CD4-positive, alpha-beta T cell (primary cell): ENCODE results near the gene SH3RF3. TPM values are rescaled to one million over a fixed set of nuclear protein-coding genes. Genes with fewer than 3 reads are reported as not detected.

ENCODE experiments used
- ATAC-seq: fragments of 200-7000 bp; cut with Tn5 transposase; one replicate; pipeline ENCODE4 v1.10.0; 2022; ENCODE audit warnings: mild to moderate bottlenecking; ENCODE audit not compliant: poor library complexity
- CTCF ChIA-PET: fragments of 350-600 bp; sonication (Branson Sonifier 250); formaldehyde crosslinking; loops from one replicate; lab custom pipeline; 2021; ENCODE audit warnings: antibody characterized with exemption, inconsistent platforms; lab: Charles Lee
- POLR2A ChIA-PET: fragments of 350-600 bp; sonication (Branson Sonifier 250); formaldehyde crosslinking; loops from one replicate; lab custom pipeline; 2021; ENCODE audit warnings: antibody characterized with exemption, inconsistent platforms; lab: Charles Lee
- DNase-seq, 14 experiments: peaks; one replicate each; pipeline ENCODE4 v3.0.0-alpha.2; 2013 to 2020; ENCODE audit warnings: mixed read lengths in 2 of 14
- H3K27ac ChIP-seq, 2 donors: one replicate each; pipeline versions ENCODE4 v1.5.1 to v1.7.0; 2013; ENCODE audit warnings: low read length in 2 of 2, low read depth in 1 of 2, mild to moderate bottlenecking in 1 of 2
- H3K27me3 ChIP-seq, 2 experiments: 1 replicate in 1 of 2; 2 replicates in 1 of 2; pipeline versions ENCODE4 v1.6.1 to v1.7.0; 2013; ENCODE audit warnings: low read length in 2 of 2, control low read depth in 1 of 2, mild to moderate bottlenecking in 1 of 2, moderate library complexity in 1 of 2; ENCODE audit not compliant: insufficient read depth in 2 of 2, control insufficient read depth in 1 of 2
- H3K36me3 ChIP-seq: one replicate; pipeline ENCODE4 v1.6.1; 2013; ENCODE audit warnings: low read length, control low read depth; ENCODE audit not compliant: insufficient read depth
- H3K4me1 ChIP-seq: one replicate; pipeline ENCODE4 v1.6.1; 2013; ENCODE audit warnings: low read length, control low read depth; ENCODE audit not compliant: insufficient read depth
- H3K4me3 ChIP-seq: one replicate; pipeline ENCODE4 v1.5.1; 2013; ENCODE audit warnings: mild to moderate bottlenecking, low read length, moderate library complexity
- H3K9me3 ChIP-seq, 2 experiments: 1 replicate in 1 of 2; 2 replicates in 1 of 2; pipeline versions ENCODE4 v1.6.1 to v1.7.0; 2013; ENCODE audit warnings: low read length in 2 of 2, mild to moderate bottlenecking in 2 of 2, control low read depth in 1 of 2, moderate library complexity in 1 of 2; ENCODE audit not compliant: control insufficient read depth in 1 of 2, insufficient read depth in 1 of 2
- H3K27ac Mint-ChIP-seq: one replicate; pipeline ENCODE4 v1.8.0; 2020; ENCODE audit warnings: mixed read lengths
- H3K27me3 Mint-ChIP-seq: one replicate; pipeline ENCODE4 v1.8.0; 2021; ENCODE audit warnings: mixed read lengths
- H3K36me3 Mint-ChIP-seq: one replicate; pipeline ENCODE4 v1.8.0; 2021; ENCODE audit warnings: low read depth, mixed read lengths
- H3K4me1 Mint-ChIP-seq: one replicate; pipeline ENCODE4 v1.8.0; 2021; ENCODE audit warnings: low read depth, mixed read lengths
- H3K4me3 Mint-ChIP-seq: one replicate; pipeline ENCODE4 v1.8.0; 2020; ENCODE audit warnings: mild to moderate bottlenecking, mixed read lengths
- H3K9me3 Mint-ChIP-seq: one replicate; pipeline ENCODE4 v1.8.0; 2020; ENCODE audit warnings: mixed read lengths
- intact Hi-C, 2 experiments: fragments of 100-400 bp; cut with DNase I in 1 of 2; cut with micrococcal nuclease in 1 of 2; formaldehyde crosslinking; loops; one replicate each; pipeline versions ENCODE4 v1.15.1 to v1.9.0; 2023 to 2025; cut with DNase I, micrococcal nuclease
- total RNA-seq, 174 experiments: library from RNA in 2 of 174; stranded (reverse) in 2 of 174; gene quantifications; one replicate each; pipeline ENCODE4 v1.2.3 and lab custom pipeline; 2021 to 2026
- TF ChIP-seq, protein P1 (sequence below): fragments of 200-600 bp; IDR thresholded peaks from one replicate; pipeline ENCODE4 v1.8.0; 2022; ENCODE audit warnings: antibody characterized with exemption, mild to moderate bottlenecking

SH3RF3 gene
- total RNA-seq, 2 experiments from 2014 or later: 5.2 to 5.9 TPM

DNA sequence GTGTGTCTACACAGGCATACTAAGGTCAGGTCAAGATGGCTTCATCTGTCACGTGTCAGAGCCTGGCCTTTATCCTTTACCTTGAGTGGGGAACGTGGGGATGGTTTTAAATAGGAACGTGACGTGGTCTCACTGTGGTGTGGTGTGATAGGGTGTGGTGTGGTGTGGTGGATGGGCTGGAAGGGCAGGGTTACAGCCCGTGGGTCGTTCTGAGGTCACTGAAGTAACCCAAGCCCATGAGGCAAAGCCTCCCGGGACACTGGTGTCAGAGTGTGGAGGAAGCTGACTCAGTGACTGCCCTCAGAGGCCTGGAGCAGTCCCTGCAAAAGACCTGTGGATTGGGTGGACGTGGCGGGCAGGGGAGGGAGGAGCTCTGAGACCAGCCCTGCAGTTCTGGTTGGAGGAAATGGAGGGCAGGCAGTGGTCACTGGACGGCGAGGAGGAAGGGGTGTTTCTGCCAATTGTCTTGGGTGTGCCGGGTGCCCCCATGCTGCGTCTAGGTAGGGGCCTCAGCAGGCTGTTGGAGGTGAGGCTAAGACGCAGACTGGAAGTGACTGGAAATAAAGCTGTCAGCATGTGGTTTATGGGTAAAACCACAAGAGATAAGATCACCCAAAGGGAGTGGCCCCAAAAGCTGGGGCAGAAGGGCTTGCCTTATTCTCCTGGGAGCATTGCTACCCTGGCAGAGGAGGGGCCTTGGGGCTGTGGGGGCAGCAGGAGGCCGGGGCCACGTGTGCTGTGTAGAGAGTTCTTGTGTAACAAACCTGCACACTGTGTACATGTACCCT, 84.8 kb downstream of the SH3RF3 start:
- TF ChIP-seq, protein P1, sequence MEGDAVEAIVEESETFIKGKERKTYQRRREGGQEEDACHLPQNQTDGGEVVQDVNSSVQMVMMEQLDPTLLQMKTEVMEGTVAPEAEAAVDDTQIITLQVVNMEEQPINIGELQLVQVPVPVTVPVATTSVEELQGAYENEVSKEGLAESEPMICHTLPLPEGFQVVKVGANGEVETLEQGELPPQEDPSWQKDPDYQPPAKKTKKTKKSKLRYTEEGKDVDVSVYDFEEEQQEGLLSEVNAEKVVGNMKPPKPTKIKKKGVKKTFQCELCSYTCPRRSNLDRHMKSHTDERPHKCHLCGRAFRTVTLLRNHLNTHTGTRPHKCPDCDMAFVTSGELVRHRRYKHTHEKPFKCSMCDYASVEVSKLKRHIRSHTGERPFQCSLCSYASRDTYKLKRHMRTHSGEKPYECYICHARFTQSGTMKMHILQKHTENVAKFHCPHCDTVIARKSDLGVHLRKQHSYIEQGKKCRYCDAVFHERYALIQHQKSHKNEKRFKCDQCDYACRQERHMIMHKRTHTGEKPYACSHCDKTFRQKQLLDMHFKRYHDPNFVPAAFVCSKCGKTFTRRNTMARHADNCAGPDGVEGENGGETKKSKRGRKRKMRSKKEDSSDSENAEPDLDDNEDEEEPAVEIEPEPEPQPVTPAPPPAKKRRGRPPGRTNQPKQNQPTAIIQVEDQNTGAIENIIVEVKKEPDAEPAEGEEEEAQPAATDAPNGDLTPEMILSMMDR: no peak
- H3K27me3 Mint-ChIP-seq: peaks cover 89% of the 10 kb centered on the region
- H3K36me3 Mint-ChIP-seq: no peaks in the 10 kb centered on the region
- peaks cover 63% of the 10 kb centered on the region for H3K4me1 ChIP-seq
- H3K4me3 ChIP-seq: no peak overlapping the region
- POLR2A ChIA-PET: interaction anchor here (0.6 to 1.6 kb wide), 3 partner anchors 70 to 297 kb away, joined by 3 to 9 read pairs (median 3); no protein-coding TSS in a partner anchor
- CTCF ChIA-PET: no interaction called here
- H3K27ac ChIP-seq: no peak overlapping the region
- ATAC-seq (peak; percentile 82), DNase-seq (peak; percentile 15 to 88 (median 42))
- peaks cover 44 to 61% of the 10 kb centered on the region in 2 experiments for H3K27me3 ChIP-seq
- intact Hi-C loops: loop anchor here (1.0 to 10.0 kb wide), 5 partner anchors 42 to 189 kb away; no protein-coding TSS in a partner anchor
- peaks cover 73% of the 10 kb centered on the region for H3K4me1 Mint-ChIP-seq
- H3K4me3 Mint-ChIP-seq: peak overlapping the region; percentile 75
- H3K36me3 ChIP-seq: no peaks in the 10 kb centered on the region
- no peaks in the 10 kb centered on the region for H3K9me3 Mint-ChIP-seq
- peak overlapping the region; percentile 69 for H3K27ac Mint-ChIP-seq
- H3K9me3 ChIP-seq: peaks cover 0 to 8% of the 10 kb centered on the region in 2 experiments

DNA sequence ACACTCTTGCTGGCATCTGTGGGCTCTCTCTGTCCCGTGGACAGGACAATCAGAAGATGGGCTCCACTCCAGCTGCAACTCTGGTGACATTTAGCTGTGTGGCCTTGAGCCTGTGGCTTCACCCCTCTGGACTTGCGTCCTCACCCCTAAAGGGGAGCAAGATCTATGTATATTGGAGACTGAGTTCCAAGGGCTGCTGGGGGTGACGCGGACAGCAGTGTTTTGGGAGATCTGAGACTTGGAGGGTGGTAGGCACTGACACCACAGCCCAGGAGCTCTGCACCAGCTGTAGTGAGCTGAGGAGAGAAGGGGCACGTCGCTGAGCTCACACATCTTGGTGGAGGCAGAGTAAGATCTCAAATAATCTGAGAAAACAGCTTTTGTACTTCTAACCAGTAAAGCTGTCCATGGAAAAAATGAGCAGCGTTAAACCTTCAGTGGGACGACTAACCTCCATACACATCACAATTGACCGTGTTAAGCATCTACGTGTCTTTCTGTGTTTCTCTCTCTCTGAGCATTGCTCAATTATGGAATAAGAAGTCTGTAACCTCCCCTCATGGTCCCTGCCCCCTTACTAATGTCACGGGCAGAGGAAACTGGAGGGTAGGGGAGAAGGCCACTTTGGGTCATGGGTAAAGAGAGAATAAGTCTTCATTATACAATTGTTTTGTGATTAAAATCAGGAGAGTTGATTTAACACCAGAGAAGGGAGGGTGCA, 85.8 kb downstream of the SH3RF3 start:
- Histone ChIP-seq H3K4me3 (no peak overlapping the region), H3K4me1 (peaks cover 64% of the 10 kb centered on the region), H3K36me3 (no peaks in the 10 kb centered on the region), H3K27ac (no peak overlapping the region), H3K27me3 (peaks cover 44 to 59% of the 10 kb centered on the region in 2 experiments), H3K9me3 (peaks cover 0 to 5% of the 10 kb centered on the region in 2 experiments)
- peak overlapping the region; percentile 75 for H3K4me3 Mint-ChIP-seq
- peaks cover 97% of the 10 kb centered on the region for H3K27me3 Mint-ChIP-seq
- TF ChIP-seq, protein P1: no peak
- H3K9me3 Mint-ChIP-seq: no peaks in the 10 kb centered on the region
- intact Hi-C loops: loop anchor here (1.0 to 10.0 kb wide), 6 partner anchors 43 to 190 kb away; no protein-coding TSS in a partner anchor
- ATAC-seq (no peak), DNase-seq (no peak)
- H3K27ac Mint-ChIP-seq: peak overlapping the region; percentile 69
- H3K36me3 Mint-ChIP-seq: no peaks in the 10 kb centered on the region
- POLR2A ChIA-PET: interaction anchor here (0.6 to 1.6 kb wide), 4 partner anchors 64 to 296 kb away, joined by 3 to 9 read pairs (median 4); no protein-coding TSS in a partner anchor
- H3K4me1 Mint-ChIP-seq: peaks cover 74% of the 10 kb centered on the region
- CTCF ChIA-PET: no interaction called here

- intact Hi-C loops: loop anchor here (5.0 to 10.0 kb wide), 2 partner anchors 131 to 191 kb away; no protein-coding TSS in a partner anchor
- Histone ChIP-seq H3K36me3 (no peaks in the 10 kb centered on the region), H3K27me3 (peaks cover 43 to 54% of the 10 kb centered on the region in 2 experiments), H3K4me3 (no peak overlapping the region), H3K9me3 (peaks cover 0 to 5% of the 10 kb centered on the region in 2 experiments), H3K4me1 (peaks cover 64% of the 10 kb centered on the region), H3K27ac (no peak overlapping the region)
- ChIA-PET CTCF (no interaction called here), POLR2A (interaction anchor here (1.0 to 1.1 kb wide), 2 partner anchors 116 to 184 kb away, joined by 3 to 7 read pairs; no protein-coding TSS in a partner anchor)
- peaks cover 73% of the 10 kb centered on the region for H3K4me1 Mint-ChIP-seq
- ATAC-seq (no peak), DNase-seq (no peak)
- no peaks in the 10 kb centered on the region for H3K9me3 Mint-ChIP-seq
- H3K4me3 Mint-ChIP-seq: no peak overlapping the region
- peaks cover 91% of the 10 kb centered on the region for H3K27me3 Mint-ChIP-seq
- TF ChIP-seq, protein P1: no peak
- H3K27ac Mint-ChIP-seq: no peak overlapping the region
- H3K36me3 Mint-ChIP-seq: no peaks in the 10 kb centered on the region
These were observed 86.9 kb downstream of the SH3RF3 start for GRCh38 chr2:109215866-109216265.
